Neural cell (in vitro differentiated cells): ENCODE results near the gene ENSA.

Source experiments
- CTCF ChIP-seq: fragments of 450-650 bp; IDR thresholded peaks from 2 replicates; pipeline ENCODE4 v1.5.1; 2014; ENCODE audit warnings: antibody characterized with exemption, mild to moderate bottlenecking, moderate library complexity; ENCODE audit not compliant: poor library complexity, severe bottlenecking
- EP300 ChIP-seq: fragments of 450-650 bp; conservative IDR thresholded peaks from 2 replicates; pipeline ENCODE4 v1.6.1; 2014; ENCODE audit warnings: antibody characterized with exemption, mild to moderate bottlenecking, moderate library complexity; ENCODE audit not compliant: poor library complexity, severe bottlenecking
- EZH2 ChIP-seq: fragments of 200-600, 300-800 bp; shearing (Covaris generic), sonication (generic); IDR thresholded peaks from 2 replicates; pipeline ENCODE4 v1.6.1; 2014; ENCODE audit warnings: antibody characterized with exemption, low read length, borderline replicate concordance, mild to moderate bottlenecking; ENCODE audit not compliant: insufficient read depth, poor library complexity, severe bottlenecking
- POLR2AphosphoS5 ChIP-seq: IDR thresholded peaks from 2 replicates; pipeline ENCODE4 v1.6.1; 2012
- TAF1 ChIP-seq: IDR thresholded peaks from 2 replicates; pipeline ENCODE4 v1.6.1; 2012; ENCODE audit warnings: low read depth
- TF ChIP-seq, protein P1 (sequence below): IDR thresholded peaks from 2 replicates; pipeline ENCODE4 v1.6.1; 2012; ENCODE audit warnings: borderline replicate concordance

DNA sequence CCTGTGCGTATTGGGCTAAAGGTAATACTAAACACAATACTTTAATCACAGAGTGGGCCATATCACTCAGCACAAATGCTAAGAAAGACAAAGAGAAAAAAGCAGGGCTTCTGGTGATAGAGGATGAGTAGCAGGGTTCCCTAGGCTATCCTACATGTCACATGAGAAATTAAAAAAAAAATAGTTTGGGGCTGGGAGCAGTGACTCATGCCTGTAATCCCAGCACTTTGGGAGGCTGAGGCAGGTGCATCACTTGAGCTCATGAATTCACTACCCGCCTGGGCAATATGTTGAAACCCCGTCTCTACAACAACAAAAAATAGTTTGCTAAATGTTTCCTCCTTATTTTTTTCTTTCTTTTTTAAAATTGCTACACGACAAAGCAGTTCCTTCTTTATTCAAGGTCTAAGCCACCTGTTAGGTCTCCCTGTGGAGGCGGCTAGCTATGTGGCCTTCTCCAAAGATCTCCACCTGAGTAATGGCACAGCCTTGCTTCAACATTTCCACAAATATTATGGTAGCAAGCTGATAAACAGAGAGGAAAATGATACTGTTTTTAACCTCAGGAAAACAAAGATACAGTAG lies 1.5 kb downstream of the ENSA start:
- TF ChIP-seq CTCF = no peak
- TF ChIP-seq EZH2 = no peak
- no peak for TF ChIP-seq EP300
- no peak for TF ChIP-seq TAF1
- TF ChIP-seq POLR2AphosphoS5 = no peak
- TF ChIP-seq, protein P1, sequence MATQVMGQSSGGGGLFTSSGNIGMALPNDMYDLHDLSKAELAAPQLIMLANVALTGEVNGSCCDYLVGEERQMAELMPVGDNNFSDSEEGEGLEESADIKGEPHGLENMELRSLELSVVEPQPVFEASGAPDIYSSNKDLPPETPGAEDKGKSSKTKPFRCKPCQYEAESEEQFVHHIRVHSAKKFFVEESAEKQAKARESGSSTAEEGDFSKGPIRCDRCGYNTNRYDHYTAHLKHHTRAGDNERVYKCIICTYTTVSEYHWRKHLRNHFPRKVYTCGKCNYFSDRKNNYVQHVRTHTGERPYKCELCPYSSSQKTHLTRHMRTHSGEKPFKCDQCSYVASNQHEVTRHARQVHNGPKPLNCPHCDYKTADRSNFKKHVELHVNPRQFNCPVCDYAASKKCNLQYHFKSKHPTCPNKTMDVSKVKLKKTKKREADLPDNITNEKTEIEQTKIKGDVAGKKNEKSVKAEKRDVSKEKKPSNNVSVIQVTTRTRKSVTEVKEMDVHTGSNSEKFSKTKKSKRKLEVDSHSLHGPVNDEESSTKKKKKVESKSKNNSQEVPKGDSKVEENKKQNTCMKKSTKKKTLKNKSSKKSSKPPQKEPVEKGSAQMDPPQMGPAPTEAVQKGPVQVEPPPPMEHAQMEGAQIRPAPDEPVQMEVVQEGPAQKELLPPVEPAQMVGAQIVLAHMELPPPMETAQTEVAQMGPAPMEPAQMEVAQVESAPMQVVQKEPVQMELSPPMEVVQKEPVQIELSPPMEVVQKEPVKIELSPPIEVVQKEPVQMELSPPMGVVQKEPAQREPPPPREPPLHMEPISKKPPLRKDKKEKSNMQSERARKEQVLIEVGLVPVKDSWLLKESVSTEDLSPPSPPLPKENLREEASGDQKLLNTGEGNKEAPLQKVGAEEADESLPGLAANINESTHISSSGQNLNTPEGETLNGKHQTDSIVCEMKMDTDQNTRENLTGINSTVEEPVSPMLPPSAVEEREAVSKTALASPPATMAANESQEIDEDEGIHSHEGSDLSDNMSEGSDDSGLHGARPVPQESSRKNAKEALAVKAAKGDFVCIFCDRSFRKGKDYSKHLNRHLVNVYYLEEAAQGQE = no peak
